Fibroblast of skin of abdomen (primary cell): Measurements from ENCODE around the gene SMARCC1.

Source experiments
- DNase-seq: peaks from one replicate; pipeline ENCODE4 v3.0.0-alpha.2; 2013

Gene SMARCC1

DNA sequence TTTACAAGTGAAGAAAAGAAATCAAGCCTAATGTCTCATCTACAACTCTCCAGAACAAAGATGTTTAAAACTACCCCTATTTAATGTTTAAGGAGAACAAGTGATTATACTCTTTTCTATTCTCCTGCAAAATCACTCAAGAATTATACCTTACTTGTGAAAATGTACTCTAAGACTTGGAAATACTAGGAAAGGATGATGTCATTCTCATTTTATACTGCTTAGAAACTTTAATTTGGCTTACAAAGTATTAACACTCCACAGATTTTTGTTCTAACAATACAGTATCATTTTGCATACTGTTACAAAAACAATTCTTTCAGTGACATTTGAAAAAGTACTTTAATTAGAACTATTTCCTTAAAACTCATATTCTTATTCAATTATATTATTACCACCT, 89.5 kb downstream of the SMARCC1 start:
- DNase-seq = no peak

DNA sequence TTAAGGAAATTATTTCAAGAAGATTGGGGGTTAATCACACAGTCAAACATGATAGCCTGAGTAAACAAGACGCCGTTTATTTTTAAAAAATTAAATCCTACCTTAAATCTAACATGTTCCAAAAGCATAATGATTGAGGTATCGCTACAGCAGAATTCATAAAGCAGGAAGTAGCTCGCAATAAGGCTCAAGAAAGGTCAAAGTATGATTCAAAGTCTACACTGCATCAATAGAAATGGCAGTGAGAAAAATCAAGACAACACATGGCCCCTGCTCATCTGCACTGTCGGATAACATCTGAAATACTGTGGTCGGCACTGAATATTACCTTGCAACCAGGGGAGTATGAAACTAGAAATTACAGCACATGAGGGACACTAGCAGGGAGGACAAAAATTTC, 93.2 kb downstream of the SMARCC1 start:
- DNase-seq = no peak

DNA sequence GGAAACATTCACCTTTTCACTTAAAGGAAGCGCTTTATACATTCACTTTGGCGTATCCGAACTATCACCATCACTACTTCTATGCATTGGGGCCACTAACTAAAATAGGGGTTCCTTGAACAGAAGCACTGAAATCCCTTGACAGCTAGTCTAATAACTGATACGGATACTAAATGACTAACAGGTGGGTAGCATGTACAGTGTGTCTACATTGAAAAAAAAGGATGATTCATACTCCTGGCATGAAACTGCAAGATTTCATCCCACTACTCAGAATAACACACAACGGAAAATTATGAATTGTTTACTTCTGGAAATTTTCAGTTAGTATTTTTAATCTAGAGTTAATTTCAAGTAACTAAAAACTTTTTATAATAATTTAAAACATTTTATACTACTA, 96.7 kb downstream of the SMARCC1 start:
- peak; percentile 19 for DNase-seq

DNA sequence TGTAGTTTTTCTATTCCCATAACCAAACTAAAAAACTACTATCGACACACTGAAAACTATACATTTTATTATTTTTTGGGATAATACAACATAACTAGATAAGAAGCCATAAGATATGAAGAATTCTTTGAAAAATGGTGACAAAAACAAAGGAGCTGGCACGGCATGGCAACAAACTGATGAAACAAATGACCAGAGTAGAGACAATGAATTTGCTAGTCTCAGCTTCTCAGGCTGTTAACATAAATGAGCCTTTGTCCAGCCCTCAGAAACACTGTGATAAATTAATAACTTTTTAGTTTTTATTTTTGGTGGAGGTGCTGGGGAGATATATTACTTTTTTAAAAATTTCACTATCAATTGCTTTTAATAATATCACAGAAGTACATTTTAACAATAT, 100.7 kb downstream of the SMARCC1 start:
- DNase-seq = no peak

DNA sequence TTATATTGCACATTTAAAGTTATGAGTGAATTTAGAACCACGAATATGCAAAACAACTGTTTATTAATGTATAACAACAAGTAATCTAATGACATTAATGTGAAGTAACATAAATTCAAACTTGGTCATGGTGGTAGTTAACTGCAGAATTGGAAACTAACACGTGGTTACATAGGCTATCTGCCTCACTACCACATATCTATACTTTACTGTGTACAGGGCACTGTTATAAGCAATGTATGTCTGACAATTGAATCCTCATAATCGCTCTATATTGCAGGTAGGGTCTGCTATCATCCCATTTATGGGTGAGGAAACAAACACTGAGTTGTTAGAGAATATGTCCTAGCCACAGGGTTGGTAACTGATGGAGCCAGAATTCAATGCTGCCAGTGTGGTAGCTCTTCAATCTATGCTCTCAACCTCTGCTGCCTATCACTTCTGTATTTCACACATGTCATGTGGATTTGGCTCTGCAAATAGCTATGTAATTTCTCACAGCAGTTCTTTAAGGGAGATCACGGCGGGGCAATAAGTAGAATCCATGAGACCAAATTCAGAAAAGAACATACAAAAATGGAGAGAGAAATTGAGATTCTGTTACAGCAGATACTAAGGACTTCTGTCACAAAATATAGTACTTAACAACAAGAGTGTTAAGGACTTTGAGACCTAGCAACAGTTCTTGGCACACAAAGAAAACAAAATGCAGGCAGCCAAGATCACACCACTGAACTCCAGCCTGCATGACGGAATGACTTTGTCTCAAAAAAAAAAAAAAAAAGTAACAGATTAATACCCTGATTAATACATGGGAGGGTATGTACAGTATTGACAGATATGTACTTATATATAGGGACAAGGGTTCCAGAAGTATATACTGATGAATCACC, 103.0 kb downstream of the SMARCC1 start:
- no peak for DNase-seq

DNA sequence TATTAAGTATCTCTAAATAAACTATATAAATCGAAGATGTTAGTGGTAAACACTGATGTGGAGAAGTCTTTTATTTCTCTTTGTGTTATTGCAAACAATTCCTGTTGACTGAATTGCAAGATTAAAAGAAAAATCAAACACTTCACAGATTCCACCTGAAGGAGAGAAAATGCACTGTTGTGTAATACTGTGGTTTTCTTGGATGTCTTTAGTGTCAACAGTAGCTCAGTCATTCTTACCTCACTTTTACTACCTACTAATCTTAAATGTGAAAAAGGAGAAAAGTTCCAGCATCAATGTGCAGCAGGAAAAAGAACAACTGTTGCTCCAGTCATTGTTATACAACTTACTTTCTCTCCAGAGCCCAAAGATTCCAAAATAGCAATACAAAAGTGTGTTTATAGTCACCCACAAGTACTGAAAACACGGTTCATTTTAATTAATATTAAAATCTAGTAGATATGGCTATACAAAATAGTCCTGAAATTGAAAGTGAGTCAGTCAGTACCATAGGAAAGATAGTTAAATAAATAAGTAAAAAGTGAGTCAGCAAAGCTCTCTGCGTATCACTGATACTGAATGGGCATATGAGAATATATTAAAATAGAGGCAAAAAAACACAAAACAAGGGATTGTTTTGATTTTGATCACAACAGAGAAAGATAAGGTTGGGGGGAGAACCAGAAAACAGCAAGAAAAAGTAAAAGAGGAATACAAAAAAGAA, 112.5 kb downstream of the SMARCC1 start:
- DNase-seq = no peak

DNA sequence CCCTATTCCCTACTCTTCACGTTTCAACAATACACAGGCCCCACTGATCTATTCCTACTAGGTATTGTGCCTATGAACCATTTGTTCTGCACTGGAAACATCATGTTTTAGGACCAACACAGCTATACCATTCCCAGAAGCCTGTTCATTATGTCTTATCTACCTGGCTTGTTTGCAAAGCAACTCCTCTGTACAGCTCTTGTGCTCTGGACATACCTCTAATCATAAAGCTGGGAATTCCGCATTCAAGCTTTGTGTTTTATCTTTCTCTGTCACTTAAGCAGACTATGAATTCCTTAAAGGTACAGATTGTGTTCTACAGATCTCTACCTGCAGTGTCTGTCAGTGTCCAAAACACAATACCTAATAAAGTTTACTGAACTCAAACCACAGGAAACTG, 115.6 kb downstream of the SMARCC1 start:
- DNase-seq = no peak

DNA sequence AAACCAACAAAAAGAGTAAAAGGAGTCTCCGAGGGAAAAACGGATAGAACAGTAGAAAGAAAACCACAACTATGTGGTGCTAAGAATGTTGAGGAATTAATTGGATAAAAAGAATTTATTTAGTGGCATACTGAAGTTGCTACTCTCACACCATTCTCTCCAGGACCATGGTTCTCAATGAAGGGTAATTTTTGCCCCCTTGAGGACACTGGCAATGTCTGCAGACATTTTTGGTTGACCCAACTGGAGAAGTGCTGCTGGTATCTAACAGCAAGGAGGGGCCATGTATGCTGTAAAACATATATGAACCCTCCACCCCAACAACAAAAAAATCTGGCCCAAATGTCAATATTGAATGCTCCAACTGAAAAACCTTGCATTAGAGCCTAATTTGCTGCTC, 117.2 kb downstream of the SMARCC1 start:
- peak; percentile 35 for DNase-seq

DNA sequence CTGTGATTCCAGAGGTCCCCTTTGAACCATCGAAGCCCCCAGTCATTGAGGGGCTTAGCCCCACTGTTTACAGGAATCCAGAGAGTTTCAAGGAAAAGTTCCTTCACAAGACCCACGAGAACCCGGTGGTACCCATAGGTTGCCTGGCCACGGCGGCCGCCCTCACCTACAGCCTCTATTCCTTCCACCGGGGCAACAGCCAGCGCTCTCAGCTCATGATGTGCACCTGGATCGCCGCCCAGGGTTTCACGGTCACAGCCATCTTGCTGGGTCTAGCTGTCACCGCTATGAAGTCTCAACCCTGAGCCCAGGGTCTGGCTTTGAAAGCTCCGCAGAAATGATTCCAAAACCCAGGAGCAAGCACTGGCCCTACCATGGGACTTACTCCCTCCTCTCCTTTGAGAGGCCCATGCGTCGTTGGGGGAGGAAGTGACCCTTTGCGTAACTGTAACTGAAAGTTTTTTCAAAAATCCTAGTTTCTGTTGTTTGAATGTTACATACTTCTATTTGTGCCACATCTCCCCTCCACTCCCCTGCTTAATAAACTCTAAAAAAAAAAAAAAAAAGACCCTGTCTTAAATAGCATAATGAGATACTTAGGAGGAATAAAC, 118.0 kb downstream of the SMARCC1 start:
- no peak for DNase-seq

DNA sequence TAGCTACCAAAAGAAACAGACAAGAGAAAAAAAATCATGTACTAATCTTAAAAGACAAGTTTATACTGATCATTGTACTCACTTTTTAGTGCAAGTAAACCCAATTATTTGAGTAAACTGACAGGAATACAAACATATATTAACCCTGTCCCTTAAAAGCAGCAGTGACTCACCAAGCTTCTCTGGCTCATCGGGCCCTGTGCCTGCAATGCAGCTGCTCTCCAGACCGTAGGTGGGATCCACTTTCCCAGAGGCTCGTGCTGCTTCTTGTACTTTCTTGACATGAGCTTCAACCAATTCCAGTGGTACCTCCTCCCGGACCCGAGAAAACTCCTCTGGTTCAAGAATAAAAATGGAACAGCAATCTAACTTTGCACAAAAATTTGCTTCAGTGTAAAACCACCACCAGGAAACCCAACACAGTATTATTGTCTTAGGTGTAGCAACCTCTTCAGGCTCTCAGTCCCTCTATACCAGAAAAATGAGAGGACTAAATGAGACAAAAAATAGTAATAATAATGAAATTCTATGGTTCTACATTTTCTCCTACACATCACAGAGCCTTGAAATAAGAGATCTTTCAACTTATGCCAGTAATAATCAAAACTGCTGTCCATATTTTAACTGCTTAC, 120.5 kb downstream of the SMARCC1 start:
- peak; percentile 54 for DNase-seq

DNA sequence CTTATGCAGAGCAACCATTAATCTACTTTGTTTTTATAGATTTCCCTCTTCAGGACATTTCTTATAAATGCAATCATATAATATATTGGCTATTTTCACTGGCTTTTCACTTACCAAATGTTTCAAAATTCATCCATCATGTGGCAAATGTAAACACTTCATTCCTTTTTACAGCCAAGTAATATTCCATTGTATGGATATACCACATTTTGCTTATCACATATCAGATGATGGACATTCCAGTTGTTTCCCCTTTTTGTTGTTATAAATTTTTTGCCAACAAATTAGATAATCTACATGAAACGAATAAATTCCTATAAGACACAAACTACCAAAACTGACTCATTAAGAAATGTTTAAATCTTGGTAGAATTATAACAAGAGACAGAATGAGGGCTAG, 123.2 kb downstream of the SMARCC1 start:
- DNase-seq = no peak

DNA sequence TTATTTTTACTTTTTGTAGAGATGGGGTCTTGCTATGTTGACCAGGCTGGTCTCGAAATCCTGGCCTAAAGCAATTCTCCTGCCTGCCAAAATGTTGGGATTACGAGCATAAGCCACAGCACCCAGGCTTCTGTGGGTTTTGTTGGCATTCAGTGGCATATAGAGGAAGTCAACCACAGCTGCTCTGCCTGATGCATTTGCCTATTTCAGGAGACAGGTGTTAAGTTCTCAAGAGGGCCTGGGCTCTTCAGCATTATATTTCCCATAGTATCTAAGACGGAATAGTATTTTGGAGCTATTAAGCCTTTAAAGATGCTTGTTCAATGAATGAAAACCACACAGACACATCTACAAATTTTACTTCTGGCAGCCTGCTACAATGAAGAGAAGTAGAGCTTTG, 129.6 kb downstream of the SMARCC1 start:
- no peak for DNase-seq

DNA sequence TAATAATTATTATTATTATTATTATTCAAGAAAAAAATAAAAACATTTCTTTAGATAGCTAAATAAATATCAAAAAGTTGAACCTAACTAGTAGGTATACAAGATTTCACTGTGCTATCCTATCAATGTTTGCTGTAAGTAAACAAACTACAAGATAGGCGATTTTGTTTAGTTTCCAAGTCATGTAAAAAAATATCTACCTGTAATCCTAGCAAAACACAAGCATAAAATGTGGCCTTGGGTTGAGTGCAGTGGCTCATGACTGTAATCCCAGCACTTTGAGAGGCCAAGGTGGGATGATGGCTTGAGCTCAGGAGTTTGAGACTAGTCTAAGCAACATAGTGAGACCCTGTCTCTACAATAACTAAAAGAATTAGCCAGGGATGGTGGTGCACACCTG, 131.4 kb downstream of the SMARCC1 start:
- DNase-seq = no peak

DNA sequence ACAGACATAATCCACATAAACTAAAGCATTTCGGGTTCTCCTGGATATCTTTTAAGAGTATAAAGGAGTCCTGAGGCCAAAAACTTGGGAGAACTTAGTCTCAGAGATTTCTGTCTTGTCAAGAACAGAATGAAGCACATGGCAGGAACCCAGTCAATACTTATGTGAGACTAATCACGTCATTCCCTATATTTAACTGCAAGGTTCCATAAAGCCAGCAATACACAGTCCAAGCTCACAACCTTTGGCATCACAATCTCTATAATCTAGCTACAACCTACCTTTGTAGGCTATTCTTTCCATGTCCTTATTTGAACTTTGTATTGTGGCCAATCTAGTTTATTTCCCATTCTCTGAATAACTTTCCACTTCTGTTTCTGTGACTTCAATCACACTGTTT, 134.1 kb downstream of the SMARCC1 start:
- no peak for DNase-seq

DNA sequence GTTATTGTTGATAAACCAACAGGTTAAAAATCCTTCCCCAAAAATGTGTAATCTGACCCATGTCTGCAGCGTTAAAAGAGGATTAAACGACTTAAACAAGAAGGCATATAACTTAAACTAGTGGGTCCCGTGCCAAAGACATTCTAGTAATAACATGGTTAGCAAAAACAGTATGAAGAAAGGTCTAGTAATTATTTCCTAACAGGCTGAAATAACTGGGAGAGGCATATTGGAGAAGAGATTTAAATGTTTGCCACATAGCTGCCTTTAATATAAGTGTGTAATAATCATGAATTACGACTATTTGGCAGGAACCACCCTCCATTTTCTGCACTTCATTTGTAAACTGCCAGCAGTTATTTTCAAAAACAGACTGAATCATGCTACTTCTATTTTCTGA, 135.3 kb downstream of the SMARCC1 start:
- DNase-seq = peak; percentile 48

DNA sequence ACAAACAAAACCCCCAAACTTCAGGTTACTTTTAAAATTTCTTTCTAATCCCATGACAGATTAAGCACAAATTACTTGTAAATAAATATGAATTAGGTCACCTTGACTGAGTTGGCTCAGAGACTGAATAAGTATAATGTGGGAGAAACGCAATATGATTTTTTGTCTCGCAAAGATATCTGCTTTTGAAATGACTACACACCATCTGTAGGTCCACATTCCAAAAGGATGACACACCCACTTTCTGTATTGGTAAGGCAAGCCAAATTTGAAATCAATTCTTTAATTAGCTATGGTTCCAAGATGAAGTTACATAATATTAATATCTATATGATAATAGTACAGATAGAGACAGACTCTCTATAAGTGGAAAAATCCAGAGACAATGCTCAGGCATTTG, 136.1 kb downstream of the SMARCC1 start:
- DNase-seq = peak; percentile 28

DNA sequence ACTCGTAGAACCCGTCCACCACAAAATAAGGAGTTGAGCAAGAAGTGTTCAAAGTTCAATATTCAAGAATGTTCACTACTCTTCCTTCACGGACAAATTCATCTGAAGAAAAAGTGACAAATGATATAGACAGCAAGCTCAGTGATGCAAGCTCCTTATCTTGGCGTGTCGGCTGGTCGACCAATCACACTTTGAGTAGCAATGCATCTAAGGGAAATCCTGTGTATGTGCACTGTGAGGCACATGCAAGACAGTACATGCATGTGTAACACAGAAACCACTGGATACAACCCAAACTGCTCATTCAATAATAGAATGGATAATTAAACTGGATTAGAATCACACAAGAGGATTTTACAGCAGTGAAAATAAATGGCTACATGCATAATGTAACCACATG, 138.6 kb downstream of the SMARCC1 start:
- no peak for DNase-seq

DNA sequence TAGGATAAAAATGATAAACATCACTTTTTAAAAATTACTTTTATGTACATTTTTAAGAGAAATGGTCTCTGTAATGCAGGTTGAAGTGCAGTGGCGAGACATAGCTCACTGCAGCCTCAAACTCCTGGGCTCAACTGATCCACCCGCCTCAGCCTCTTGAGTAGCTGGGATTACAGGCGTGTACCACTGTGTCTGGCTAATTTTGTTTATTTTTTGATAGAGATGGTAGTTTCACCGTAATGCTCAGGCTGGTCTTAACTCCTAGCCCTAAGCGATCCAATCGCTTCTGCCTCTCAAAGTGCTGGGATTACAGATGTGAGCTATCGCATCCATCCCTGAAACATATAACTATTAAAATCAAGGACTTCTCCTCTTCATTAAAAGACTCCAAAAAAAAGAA, 140.0 kb downstream of the SMARCC1 start:
- no peak for DNase-seq

DNA sequence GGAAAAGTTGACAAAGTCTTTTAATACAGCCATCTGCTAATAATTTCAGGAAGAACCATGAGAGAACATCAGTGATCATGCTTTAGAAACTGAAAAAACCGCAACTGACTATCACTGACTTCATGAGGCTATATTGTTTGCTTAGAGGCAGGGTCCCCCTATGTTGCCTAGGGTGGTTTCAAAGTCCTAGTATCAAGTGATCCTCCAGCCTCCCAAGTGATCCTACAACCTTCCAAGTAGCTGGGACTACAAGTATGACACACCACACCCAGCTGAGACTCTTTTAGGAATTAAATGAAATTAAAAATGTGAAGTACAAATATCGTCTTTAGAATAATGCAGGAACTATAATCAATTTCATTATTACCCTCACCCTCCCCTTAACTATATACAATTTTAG, 144.8 kb downstream of the SMARCC1 start:
- DNase-seq = no peak

DNA sequence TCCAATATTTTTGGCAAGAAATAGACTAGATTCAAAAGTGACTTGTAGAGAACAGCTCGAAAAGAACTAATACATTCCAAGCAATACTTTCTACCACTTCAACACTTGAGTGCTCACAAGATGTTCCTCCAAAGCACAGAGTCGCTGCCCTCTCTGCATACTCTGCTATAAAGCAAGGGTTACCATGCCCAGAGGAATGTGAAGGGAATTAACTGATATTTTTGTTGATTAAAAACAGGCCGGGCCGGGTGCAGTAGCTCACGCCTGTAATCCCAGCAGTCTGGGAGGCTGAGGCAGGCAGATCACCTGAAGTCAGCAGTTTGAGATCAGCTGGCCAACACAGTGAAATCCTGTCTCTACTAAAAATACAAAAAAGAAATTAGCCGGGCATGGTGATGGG, 145.5 kb downstream of the SMARCC1 start:
- DNase-seq = no peak

DNA sequence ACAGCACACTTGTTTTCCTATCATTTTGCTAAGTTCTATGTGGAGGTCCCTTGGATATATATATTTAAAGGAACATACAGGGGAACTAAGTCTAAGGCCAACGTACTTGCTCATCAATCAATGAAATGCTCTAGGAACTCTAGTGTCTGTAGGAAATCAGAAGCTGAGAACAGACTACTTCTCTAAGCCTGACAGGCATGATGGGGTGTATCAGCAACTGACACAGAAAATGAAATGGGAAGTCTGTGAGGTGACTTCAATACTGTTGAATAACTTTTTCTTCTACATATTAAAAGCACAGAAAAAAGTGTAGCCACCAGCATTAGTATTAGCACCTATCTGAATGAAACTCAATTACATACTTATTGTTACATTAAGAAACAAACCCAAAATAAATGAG, 146.2 kb downstream of the SMARCC1 start:
- DNase-seq = no peak

DNA sequence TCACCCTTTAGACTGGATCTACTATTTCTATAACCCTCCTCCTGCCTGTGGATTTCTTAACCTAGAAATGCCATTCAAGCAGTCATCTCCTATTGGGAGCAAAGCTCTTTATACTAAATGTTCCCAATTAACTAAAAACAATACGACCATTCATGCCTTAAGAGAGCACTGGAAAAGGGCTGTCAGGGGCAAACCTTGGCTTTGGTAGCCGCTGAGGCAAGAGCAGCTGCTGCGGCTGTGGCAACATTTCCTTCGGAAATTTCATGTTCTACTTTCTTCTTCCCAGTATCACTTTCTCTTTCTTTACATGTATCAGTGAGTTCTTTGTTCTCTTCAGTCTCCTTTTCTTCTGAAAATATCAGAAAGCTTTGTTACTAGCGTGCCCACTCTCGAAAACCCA, 146.7 kb downstream of the SMARCC1 start:
- DNase-seq = no peak

DNA sequence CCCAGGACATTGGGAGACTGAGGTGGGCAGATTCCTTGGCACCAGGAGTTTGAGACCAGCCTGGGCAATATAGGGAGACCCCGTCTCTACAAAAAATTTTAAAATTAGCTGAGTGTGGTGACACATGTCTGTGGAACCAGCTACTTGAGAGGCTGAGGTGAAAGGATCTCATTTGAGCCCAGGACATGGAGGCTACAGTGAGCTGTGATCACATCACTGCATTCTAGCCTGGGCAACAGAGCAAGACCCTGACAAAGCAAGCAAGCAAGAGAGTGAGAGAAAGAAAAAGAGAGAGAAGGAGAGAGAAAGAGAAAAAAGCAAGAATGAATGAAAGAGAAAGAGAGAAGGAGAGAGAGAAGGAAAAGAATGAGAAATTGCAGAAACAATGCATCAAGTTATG, 150.9 kb downstream of the SMARCC1 start:
- DNase-seq = no peak
